ENCODE results near the gene FBXW7.

DNA sequence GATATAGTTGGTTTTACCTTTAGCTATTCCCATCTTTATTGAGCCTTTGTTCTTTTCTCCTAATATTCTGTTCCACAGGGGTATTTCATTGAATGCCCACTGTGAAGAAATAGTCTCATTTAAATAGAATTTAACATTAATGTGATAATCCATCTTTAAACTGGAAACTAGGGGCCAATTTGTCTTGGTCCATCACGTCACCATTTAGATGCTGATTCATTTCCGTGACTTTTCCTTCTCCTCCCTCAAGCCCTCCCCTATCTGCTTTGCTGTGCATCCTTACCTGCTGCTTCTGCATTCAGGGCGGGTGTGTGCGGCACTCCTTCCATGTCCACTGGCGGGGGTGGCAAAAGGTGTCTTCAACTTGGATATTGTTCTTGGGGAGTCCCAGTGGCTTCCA lies 241.1 kb downstream of the FBXW7 start:
- TF ChIP-seq, protein P1, sequence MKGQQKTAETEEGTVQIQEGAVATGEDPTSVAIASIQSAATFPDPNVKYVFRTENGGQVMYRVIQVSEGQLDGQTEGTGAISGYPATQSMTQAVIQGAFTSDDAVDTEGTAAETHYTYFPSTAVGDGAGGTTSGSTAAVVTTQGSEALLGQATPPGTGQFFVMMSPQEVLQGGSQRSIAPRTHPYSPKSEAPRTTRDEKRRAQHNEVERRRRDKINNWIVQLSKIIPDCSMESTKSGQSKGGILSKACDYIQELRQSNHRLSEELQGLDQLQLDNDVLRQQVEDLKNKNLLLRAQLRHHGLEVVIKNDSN (IDR thresholded peaks at IDR 0.05), result no peak
- no peak for TF ChIP-seq EP300 (IDR thresholded peaks at IDR 0.05; ENCODE audit: borderline replicate concordance)
- TF ChIP-seq EGR1 (IDR thresholded peaks at IDR 0.05), result no peak
- TF ChIP-seq RAD21 (IDR thresholded peaks at IDR 0.05; ENCODE audit: low read depth), result no peak
- TF ChIP-seq, protein P2, sequence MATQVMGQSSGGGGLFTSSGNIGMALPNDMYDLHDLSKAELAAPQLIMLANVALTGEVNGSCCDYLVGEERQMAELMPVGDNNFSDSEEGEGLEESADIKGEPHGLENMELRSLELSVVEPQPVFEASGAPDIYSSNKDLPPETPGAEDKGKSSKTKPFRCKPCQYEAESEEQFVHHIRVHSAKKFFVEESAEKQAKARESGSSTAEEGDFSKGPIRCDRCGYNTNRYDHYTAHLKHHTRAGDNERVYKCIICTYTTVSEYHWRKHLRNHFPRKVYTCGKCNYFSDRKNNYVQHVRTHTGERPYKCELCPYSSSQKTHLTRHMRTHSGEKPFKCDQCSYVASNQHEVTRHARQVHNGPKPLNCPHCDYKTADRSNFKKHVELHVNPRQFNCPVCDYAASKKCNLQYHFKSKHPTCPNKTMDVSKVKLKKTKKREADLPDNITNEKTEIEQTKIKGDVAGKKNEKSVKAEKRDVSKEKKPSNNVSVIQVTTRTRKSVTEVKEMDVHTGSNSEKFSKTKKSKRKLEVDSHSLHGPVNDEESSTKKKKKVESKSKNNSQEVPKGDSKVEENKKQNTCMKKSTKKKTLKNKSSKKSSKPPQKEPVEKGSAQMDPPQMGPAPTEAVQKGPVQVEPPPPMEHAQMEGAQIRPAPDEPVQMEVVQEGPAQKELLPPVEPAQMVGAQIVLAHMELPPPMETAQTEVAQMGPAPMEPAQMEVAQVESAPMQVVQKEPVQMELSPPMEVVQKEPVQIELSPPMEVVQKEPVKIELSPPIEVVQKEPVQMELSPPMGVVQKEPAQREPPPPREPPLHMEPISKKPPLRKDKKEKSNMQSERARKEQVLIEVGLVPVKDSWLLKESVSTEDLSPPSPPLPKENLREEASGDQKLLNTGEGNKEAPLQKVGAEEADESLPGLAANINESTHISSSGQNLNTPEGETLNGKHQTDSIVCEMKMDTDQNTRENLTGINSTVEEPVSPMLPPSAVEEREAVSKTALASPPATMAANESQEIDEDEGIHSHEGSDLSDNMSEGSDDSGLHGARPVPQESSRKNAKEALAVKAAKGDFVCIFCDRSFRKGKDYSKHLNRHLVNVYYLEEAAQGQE (IDR thresholded peaks at IDR 0.05; ENCODE audit: low read depth), result no peak
- TF ChIP-seq TCF12 (IDR thresholded peaks at IDR 0.05; ENCODE audit: low read depth), result no peak
- TF ChIP-seq TEAD4 (IDR thresholded peaks at IDR 0.05), result no peak
- TF ChIP-seq, protein P3, sequence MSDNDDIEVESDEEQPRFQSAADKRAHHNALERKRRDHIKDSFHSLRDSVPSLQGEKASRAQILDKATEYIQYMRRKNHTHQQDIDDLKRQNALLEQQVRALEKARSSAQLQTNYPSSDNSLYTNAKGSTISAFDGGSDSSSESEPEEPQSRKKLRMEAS (IDR thresholded peaks at IDR 0.05), result no peak
- TF ChIP-seq TAF1 (IDR thresholded peaks at IDR 0.05; ENCODE audit: low read depth), result no peak
- no peak for TF ChIP-seq CREB1 (IDR thresholded peaks at IDR 0.05; ENCODE audit: low read depth)
